Tibial nerve (tissue), 4 donors: Measurements from ENCODE around the gene PRM2.

Experiments used
- EP300 ChIP-seq, 2 donors: sonication (generic); formaldehyde crosslinking; IDR thresholded peaks; one replicate each; pipeline ENCODE4 v1.6.1; 2017; ENCODE audit warnings: antibody characterized with exemption in 2 of 2, mild to moderate bottlenecking in 1 of 2
- TF ChIP-seq, protein P1 (sequence below), 5 experiments: fragments of 200-600 bp in 3 of 5; fragments of 450-650 bp in 2 of 5; sonication (generic) in 3 of 5; IDR thresholded peaks; one replicate each; pipeline ENCODE4 v1.5.1; 2016 to 2019; ENCODE audit warnings: antibody characterized with exemption in 5 of 5, mild to moderate bottlenecking in 3 of 5, moderate library complexity in 2 of 5

DNA sequence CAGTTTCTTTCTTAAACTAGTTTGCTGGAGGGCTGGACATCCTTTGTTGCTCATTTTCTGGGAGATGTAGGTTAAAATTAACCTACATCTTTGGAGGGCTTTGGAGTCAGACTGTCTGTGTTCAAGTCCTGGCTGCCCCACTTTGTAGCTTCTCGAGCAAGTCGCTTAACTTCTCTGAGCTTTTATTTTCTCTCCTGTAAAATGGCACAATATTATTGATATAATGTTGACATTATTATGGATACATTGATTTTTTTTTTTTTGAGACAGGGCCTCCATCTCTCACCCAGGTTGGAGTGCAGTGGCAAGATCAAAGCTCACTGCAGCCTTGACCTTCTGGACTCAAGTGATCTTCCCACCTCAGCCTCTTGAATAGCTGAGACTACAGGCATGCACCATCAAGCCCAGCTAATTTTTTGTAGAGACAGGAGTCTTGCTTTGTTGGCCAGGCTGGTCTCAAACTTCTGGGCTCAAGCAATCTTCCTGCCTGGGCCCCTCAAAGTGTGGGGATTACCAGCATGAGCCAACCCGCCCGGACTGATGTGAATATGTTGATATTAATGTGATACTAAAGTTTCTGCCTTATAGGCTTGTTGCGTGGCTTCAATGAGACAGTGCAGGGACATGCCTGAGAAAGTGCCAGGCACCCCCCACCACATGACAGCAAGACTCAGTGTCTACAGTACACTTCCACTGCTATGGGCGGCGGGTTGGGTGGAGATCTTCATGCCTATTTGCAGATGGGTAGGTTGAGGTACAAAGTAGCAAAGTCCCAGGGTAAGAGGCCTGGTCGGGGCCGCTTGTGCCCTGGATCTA is 37.4 kb upstream of the PRM2 start:
- no peak for TF ChIP-seq EP300 (IDR thresholded peaks at IDR 0.05)
- TF ChIP-seq, protein P1, sequence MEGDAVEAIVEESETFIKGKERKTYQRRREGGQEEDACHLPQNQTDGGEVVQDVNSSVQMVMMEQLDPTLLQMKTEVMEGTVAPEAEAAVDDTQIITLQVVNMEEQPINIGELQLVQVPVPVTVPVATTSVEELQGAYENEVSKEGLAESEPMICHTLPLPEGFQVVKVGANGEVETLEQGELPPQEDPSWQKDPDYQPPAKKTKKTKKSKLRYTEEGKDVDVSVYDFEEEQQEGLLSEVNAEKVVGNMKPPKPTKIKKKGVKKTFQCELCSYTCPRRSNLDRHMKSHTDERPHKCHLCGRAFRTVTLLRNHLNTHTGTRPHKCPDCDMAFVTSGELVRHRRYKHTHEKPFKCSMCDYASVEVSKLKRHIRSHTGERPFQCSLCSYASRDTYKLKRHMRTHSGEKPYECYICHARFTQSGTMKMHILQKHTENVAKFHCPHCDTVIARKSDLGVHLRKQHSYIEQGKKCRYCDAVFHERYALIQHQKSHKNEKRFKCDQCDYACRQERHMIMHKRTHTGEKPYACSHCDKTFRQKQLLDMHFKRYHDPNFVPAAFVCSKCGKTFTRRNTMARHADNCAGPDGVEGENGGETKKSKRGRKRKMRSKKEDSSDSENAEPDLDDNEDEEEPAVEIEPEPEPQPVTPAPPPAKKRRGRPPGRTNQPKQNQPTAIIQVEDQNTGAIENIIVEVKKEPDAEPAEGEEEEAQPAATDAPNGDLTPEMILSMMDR (IDR thresholded peaks at IDR 0.05), result no peak
